Measurements from ENCODE around the gene STAG2. TPM values are rescaled to one million over a fixed set of nuclear protein-coding genes. Genes with fewer than 3 reads are reported as not detected.

Gene STAG2
- total and polyA plus RNA-seq, 2 experiments from 2014 or later: 18.2 to 70.6 TPM

- H3K36me3 ChIP-seq: no peaks in the 10 kb centered on the region
- no peaks in the 10 kb centered on the region for H3K9me3 ChIP-seq (ENCODE audit: low read depth)
- peak; percentile 23 to 54 for DNase-seq (ENCODE audit: low read depth in 1 of 2, low spot score in 1 of 2)
- peak overlapping the region; percentile 44 for H3K4me3 ChIP-seq
- H3K27me3 ChIP-seq: no peaks in the 10 kb centered on the region
- TF ChIP-seq CTCF (IDR thresholded peaks at IDR 0.05; ENCODE audit: low read depth, low read length): no peak
- H3K27ac ChIP-seq: peak overlapping the region; percentile 93
- peaks cover 8% of the 10 kb centered on the region for H3K4me1 ChIP-seq (ENCODE audit: low read depth)
Measured at GRCh38 chrX:123959281-123960063, 2.0 kb upstream of the STAG2 start.

GRCh38 chrX:123960956-123961267 lies 594 bp upstream of the STAG2 start:
- H3K9me3 ChIP-seq (ENCODE audit: low read depth): no peaks in the 10 kb centered on the region
- no peaks in the 10 kb centered on the region for H3K36me3 ChIP-seq
- H3K27me3 ChIP-seq: no peaks in the 10 kb centered on the region
- DNase-seq (ENCODE audit: low read depth in 1 of 2, low spot score in 1 of 2): no peak
- peak overlapping the region; percentile 100 for H3K27ac ChIP-seq
- peaks cover 13% of the 10 kb centered on the region for H3K4me1 ChIP-seq (ENCODE audit: low read depth)
- peak overlapping the region; percentile 48 for H3K4me3 ChIP-seq
- no peak for TF ChIP-seq CTCF (IDR thresholded peaks at IDR 0.05; ENCODE audit: low read depth, low read length)

GRCh38 chrX:123962006-123962467 lies 531 bp downstream of the STAG2 start:
- TF ChIP-seq CTCF (IDR thresholded peaks at IDR 0.05; ENCODE audit: low read depth, low read length): no peak
- Histone ChIP-seq H3K9me3 (ENCODE audit: low read depth) (no peaks in the 10 kb centered on the region), H3K36me3 (no peaks in the 10 kb centered on the region), H3K27ac (peak overlapping the region; percentile 100), H3K4me1 (ENCODE audit: low read depth) (peaks cover 13% of the 10 kb centered on the region), H3K4me3 (peak overlapping the region; percentile 48), H3K27me3 (no peaks in the 10 kb centered on the region)
- DNase-seq (ENCODE audit: low read depth in 1 of 2, low spot score in 1 of 2): peak in 1 of 2 donors; percentile 7

- Histone ChIP-seq H3K4me3 (peak overlapping the region; percentile 48), H3K4me1 (ENCODE audit: low read depth) (peaks cover 13% of the 10 kb centered on the region), H3K9me3 (ENCODE audit: low read depth) (no peaks in the 10 kb centered on the region), H3K27me3 (no peaks in the 10 kb centered on the region), H3K36me3 (no peaks in the 10 kb centered on the region), H3K27ac (peak overlapping the region; percentile 100)
- DNase-seq (ENCODE audit: low read depth in 1 of 2, low spot score in 1 of 2): peak; percentile 90 to 97
- TF ChIP-seq CTCF (IDR thresholded peaks at IDR 0.05; ENCODE audit: low read depth, low read length): no peak
Measured at GRCh38 chrX:123962794-123963373, 1.4 kb downstream of the STAG2 start.

GRCh38 chrX:123964156-123964834 lies 2.8 kb downstream of the STAG2 start:
- no peak for TF ChIP-seq CTCF (IDR thresholded peaks at IDR 0.05; ENCODE audit: low read depth, low read length)
- H3K36me3 ChIP-seq: no peaks in the 10 kb centered on the region
- DNase-seq (ENCODE audit: low read depth in 1 of 2, low spot score in 1 of 2): peak in 1 of 2 donors; percentile 29
- H3K4me1 ChIP-seq (ENCODE audit: low read depth): peaks cover 13% of the 10 kb centered on the region
- no peaks in the 10 kb centered on the region for H3K27me3 ChIP-seq
- no peaks in the 10 kb centered on the region for H3K9me3 ChIP-seq (ENCODE audit: low read depth)
- H3K27ac ChIP-seq: peak overlapping the region; percentile 100
- H3K4me3 ChIP-seq: peak overlapping the region; percentile 48

Measured in cardiac muscle cell (in vitro differentiated cells and primary cell).